IgD-negative memory B cell (primary cell): ENCODE results near the gene SYCP2. TPM values are rescaled to one million over a fixed set of nuclear protein-coding genes. Genes with fewer than 3 reads are reported as not detected.

Experiments
- H3K27ac Mint-ChIP-seq, 3 donors: one replicate each; pipeline ENCODE4 v1.8.0; 2020 to 2022; ENCODE audit warnings: mild to moderate bottlenecking in 3 of 3, mixed read lengths in 3 of 3, moderate library complexity in 1 of 3
- H3K27me3 Mint-ChIP-seq: one replicate; pipeline ENCODE4 v1.8.0; 2021; ENCODE audit warnings: mixed read lengths
- H3K36me3 Mint-ChIP-seq: one replicate; pipeline ENCODE4 v1.8.0; 2020; ENCODE audit warnings: mild to moderate bottlenecking, mixed read lengths
- H3K4me1 Mint-ChIP-seq, 3 donors: one replicate each; pipeline ENCODE4 v1.8.0; 2020 to 2022; ENCODE audit warnings: mixed read lengths in 3 of 3, mild to moderate bottlenecking in 1 of 3
- H3K4me3 Mint-ChIP-seq, 4 donors: one replicate each; pipeline ENCODE4 v1.8.0; 2020 to 2022; ENCODE audit warnings: mild to moderate bottlenecking in 4 of 4, mixed read lengths in 4 of 4, moderate library complexity in 3 of 4
- H3K9me3 Mint-ChIP-seq, 3 donors: one replicate each; pipeline ENCODE4 v1.8.0; 2020 to 2021; ENCODE audit warnings: mixed read lengths in 3 of 3, mild to moderate bottlenecking in 1 of 3
- polyA plus RNA-seq: library from polyadenylated mRNA; unstranded; fragments of 300-500 nt; fragmentation: Illumina TruSeq; gene quantifications from one replicate; pipeline ENCODE4 v1.2.3, GENCODE V29; 2021

SYCP2 gene
- polyA plus RNA-seq, 1 donor from 2014 or later, result 0.56 TPM

DNA sequence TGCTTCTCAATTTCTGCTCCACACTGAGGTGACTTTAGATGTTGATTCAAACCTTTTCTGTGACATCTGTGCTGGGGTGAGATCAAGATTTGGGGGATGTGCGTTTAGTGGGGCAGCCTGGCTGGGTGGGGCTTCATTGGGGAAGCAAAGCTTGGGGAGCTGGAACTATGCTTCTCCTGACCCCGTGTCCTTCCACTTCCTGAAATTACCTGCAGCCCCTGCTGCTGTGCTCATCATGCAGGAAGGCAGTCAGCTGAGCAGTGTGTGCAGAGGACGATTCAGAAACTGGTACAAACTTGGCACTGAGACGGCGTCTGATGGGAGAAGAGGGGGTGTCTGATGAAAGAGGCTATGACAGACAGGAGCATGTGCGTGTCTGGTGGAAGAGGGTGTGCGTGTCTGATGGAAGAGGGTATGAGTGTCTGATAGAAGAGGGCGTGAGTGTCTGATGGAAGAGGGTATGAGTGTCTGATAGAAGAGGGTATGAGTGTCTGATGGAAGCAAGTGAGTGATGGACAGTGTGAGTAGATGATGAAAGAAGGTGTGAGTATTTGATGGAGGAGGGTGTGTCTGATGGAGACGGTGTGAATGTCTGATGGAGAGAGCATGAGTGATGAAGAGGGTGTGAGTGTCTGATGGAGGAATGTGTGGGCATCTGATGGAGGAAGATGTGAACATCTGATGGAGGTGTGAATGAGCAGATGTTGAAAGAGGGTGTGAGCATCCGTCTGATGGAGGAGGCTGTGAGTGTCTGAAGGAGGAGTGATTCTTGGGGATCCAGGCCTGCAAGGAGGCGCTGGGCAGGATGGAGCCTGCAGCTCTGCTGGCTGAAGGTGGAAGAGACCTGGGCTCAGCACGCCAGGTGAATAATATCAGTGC lies 103.4 kb downstream of the SYCP2 start:
- Mint-ChIP-seq H3K4me1 (no peaks in the 10 kb centered on the region), H3K36me3 (no peaks in the 10 kb centered on the region), H3K9me3 (peaks cover 0 to 3% (median 0%) of the 10 kb centered on the region in 3 donors), H3K27ac (no peak overlapping the region), H3K4me3 (peak overlapping the region in 1 of 4 donors; percentile 13), H3K27me3 (peaks cover 27% of the 10 kb centered on the region)

DNA sequence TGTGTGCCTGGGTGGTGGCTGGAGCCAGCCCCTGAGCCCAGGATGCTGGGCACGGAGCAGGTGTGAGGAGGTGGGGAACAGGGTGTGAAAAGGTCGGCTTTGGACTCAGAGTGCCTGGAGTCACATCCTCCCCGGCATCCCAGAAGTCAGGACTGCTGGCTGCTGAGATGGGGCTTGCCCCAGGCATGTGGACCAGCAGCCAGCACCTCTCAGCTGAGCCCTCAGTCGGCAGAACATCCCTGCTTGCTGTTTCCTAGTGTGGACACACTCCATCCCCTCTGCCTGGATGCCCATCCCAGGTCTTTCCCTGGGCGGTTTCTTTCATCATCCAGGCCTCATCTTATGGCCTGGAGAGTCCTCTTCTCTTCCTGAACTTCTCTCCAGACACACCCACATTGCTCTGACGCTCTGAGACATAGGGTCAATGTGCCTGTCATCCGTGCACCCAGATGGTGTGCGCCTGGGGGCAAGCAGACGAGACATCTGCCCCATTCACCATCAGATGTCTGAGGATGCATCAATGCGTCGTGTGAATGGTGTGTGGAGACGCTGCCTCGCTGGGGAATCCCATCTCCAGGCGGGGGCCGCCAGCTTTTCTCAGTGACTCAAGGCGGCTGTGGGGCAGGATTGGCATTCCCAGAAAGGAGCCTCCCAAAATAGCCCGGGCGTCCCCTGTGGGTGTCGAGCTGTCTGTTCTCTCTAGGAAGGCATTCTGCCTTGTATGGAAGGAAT lies 104.2 kb downstream of the SYCP2 start:
- H3K4me3 Mint-ChIP-seq, result no peak overlapping the region
- no peaks in the 10 kb centered on the region for H3K36me3 Mint-ChIP-seq
- H3K27me3 Mint-ChIP-seq, result peaks cover 20% of the 10 kb centered on the region
- no peaks in the 10 kb centered on the region for H3K4me1 Mint-ChIP-seq
- no peak overlapping the region for H3K27ac Mint-ChIP-seq
- H3K9me3 Mint-ChIP-seq, result peaks cover 0 to 3% (median 0%) of the 10 kb centered on the region in 3 donors

DNA sequence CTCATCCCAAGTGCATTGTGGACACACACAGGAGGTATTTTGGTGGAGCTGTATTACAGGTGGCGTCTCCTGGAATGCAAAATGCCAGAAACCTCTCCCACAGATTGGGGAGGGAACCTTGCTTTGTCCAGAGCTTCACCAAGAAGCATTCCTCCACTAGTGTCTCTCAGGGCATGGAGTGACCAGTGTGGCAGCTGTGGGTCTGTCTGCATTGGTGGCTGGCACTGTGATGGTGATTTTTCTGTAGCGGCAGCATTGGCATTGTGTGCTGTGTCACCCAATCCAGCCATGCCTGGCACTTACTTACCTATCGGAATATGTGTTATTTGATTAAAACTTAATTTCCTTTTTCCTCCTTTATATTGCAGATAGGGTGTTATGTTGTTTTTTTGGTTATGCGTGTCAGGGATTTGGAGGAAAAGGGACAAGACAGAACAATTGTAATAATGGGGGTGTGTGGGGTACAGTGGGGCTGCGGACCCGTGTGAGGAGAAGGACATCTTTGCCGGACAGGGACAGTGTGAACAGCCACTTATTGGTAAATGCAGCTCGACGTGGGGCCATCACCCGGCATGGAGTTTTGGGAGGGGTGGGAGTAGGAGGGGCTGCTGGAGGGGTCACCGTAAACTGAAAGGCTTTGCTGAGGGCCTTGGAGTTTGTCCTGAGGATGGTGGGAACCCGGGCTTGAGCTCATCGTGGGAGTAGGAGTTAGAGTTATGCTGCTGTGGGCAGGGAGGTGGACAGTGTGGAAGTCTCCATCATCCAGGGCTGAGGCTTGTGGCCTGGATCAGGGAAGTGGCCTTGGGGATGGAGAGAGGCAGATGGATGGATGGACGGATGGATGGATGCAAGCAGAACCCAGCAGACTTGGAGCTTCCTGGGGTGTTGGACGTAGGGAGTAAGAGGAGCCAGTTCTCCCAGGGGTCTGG lies 105.0 kb downstream of the SYCP2 start:
- H3K9me3 Mint-ChIP-seq, result peaks cover 0 to 3% (median 0%) of the 10 kb centered on the region in 3 donors
- H3K36me3 Mint-ChIP-seq, result no peaks in the 10 kb centered on the region
- no peak overlapping the region for H3K4me3 Mint-ChIP-seq
- no peak overlapping the region for H3K27ac Mint-ChIP-seq
- H3K4me1 Mint-ChIP-seq, result no peaks in the 10 kb centered on the region
- H3K27me3 Mint-ChIP-seq, result peaks cover 14% of the 10 kb centered on the region

- H3K4me1 Mint-ChIP-seq, result no peaks in the 10 kb centered on the region
- no peak overlapping the region for H3K27ac Mint-ChIP-seq
- no peak overlapping the region for H3K4me3 Mint-ChIP-seq
- H3K36me3 Mint-ChIP-seq, result no peaks in the 10 kb centered on the region
- H3K9me3 Mint-ChIP-seq, result peaks cover 0 to 3% (median 0%) of the 10 kb centered on the region in 3 donors
- H3K27me3 Mint-ChIP-seq, result peaks cover 11% of the 10 kb centered on the region
Observed at GRCh38 chr20:59827138-59828056, 106.0 kb downstream of the SYCP2 start.

- Mint-ChIP-seq H3K27me3 (peaks cover 6% of the 10 kb centered on the region), H3K27ac (no peak overlapping the region), H3K4me1 (no peaks in the 10 kb centered on the region), H3K4me3 (no peak overlapping the region), H3K36me3 (peaks cover 1% of the 10 kb centered on the region), H3K9me3 (peaks cover 0 to 3% (median 0%) of the 10 kb centered on the region in 3 donors)
Observed at GRCh38 chr20:59825944-59826759, 107.3 kb downstream of the SYCP2 start.

- Mint-ChIP-seq H3K27ac (no peak overlapping the region), H3K9me3 (peaks cover 0 to 3% (median 0%) of the 10 kb centered on the region in 3 donors), H3K4me3 (no peak overlapping the region), H3K36me3 (peaks cover 1% of the 10 kb centered on the region), H3K4me1 (no peaks in the 10 kb centered on the region), H3K27me3 (peaks cover 6% of the 10 kb centered on the region)
Observed at GRCh38 chr20:59825563-59825920, 107.9 kb downstream of the SYCP2 start.

- Mint-ChIP-seq H3K9me3 (peaks cover 0 to 4% (median 3%) of the 10 kb centered on the region in 3 donors), H3K36me3 (peaks cover 1% of the 10 kb centered on the region), H3K27ac (no peak overlapping the region), H3K4me3 (no peak overlapping the region), H3K27me3 (peaks cover 6% of the 10 kb centered on the region), H3K4me1 (no peaks in the 10 kb centered on the region)
Observed at GRCh38 chr20:59824711-59825562, 108.5 kb downstream of the SYCP2 start.

GRCh38 chr20:59823491-59824259 lies 109.8 kb downstream of the SYCP2 start:
- H3K4me1 Mint-ChIP-seq, result no peaks in the 10 kb centered on the region
- no peak overlapping the region for H3K4me3 Mint-ChIP-seq
- no peak overlapping the region for H3K27ac Mint-ChIP-seq
- peaks cover 3% of the 10 kb centered on the region for H3K27me3 Mint-ChIP-seq
- H3K36me3 Mint-ChIP-seq, result peaks cover 1% of the 10 kb centered on the region
- peaks cover 0 to 4% (median 3%) of the 10 kb centered on the region in 3 donors for H3K9me3 Mint-ChIP-seq

- Mint-ChIP-seq H3K4me3 (no peak overlapping the region), H3K4me1 (no peaks in the 10 kb centered on the region), H3K36me3 (peaks cover 1% of the 10 kb centered on the region), H3K27ac (no peak overlapping the region), H3K27me3 (peaks cover 2% of the 10 kb centered on the region), H3K9me3 (peaks cover 0 to 4% (median 3%) of the 10 kb centered on the region in 3 donors)
Observed at GRCh38 chr20:59823030-59823423, 110.4 kb downstream of the SYCP2 start.

DNA sequence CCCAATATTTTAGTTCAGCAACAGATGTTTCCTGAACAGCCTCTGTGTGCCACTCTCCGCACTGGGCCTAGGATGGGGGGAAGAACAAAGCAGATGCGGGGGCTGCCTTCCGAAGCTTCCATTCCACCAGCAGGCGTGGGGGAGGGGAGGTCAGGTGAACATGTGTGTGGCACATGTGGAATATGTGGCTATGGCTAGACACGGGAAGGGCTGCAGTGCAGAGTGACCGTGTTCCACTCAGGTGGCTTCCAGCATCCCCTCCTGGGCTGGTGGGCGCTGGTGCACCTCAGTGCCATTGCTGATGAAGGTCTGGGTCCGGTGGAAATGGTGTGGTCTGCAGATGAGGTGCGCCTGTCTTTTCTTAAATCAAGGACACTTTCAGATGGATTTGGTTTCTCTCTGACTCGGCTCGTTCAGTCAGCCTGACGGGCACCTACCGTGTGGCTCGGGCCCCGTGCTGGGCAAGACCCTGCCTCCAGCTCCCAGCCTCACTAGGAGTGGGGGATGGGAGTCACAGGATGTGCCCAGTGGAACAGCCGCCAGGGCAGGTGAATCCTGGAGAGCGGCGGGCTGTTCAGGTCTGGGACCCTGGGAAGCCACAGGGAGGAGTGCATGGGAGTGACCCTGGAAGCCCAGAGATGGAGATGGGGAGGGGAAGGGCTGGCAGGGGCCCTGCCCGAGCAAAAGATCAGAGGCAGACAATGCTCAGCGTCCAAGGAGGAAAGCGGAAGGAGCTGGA lies 111.0 kb downstream of the SYCP2 start:
- Mint-ChIP-seq H3K27me3 (peaks cover 2% of the 10 kb centered on the region), H3K27ac (no peak overlapping the region), H3K4me3 (no peak overlapping the region), H3K9me3 (peaks cover 0 to 4% (median 3%) of the 10 kb centered on the region in 3 donors), H3K4me1 (no peaks in the 10 kb centered on the region), H3K36me3 (peaks cover 1% of the 10 kb centered on the region)

DNA sequence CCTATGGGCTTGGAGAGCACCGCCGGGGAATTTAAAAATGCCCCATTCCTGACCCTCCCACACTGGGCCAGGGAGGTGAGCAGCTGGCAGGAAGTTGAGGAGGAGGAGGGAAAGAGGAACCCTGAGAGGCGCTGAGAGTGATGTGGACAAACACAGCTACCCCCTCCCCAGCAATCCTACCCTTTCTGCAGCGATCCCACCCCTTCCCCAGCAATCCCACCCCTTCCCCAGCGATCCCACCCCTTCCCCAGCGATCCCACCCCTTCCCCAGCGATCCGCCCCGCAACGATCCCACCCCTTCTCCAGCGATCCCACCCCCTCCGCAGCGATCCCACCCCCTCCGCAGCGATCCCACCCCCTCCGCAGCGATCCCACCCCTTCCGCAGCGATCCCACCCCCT lies 111.6 kb downstream of the SYCP2 start:
- Mint-ChIP-seq H3K27ac (no peak overlapping the region), H3K27me3 (peaks cover 2% of the 10 kb centered on the region), H3K4me3 (no peak overlapping the region), H3K36me3 (peaks cover 1% of the 10 kb centered on the region), H3K4me1 (no peaks in the 10 kb centered on the region), H3K9me3 (peaks cover 0 to 4% (median 3%) of the 10 kb centered on the region in 3 donors)
